ENCODE data around the gene MAP4.

Gene MAP4

GRCh38 chr3:47872916-47873315, 143.3 kb downstream of the MAP4 start:
- Histone ChIP-seq H3K27ac (no peak overlapping the region), H3K4me3 (no peak overlapping the region)
- TF ChIP-seq, protein P1, sequence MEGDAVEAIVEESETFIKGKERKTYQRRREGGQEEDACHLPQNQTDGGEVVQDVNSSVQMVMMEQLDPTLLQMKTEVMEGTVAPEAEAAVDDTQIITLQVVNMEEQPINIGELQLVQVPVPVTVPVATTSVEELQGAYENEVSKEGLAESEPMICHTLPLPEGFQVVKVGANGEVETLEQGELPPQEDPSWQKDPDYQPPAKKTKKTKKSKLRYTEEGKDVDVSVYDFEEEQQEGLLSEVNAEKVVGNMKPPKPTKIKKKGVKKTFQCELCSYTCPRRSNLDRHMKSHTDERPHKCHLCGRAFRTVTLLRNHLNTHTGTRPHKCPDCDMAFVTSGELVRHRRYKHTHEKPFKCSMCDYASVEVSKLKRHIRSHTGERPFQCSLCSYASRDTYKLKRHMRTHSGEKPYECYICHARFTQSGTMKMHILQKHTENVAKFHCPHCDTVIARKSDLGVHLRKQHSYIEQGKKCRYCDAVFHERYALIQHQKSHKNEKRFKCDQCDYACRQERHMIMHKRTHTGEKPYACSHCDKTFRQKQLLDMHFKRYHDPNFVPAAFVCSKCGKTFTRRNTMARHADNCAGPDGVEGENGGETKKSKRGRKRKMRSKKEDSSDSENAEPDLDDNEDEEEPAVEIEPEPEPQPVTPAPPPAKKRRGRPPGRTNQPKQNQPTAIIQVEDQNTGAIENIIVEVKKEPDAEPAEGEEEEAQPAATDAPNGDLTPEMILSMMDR (IDR thresholded peaks at IDR 0.05) = no peak

GRCh38 chr3:47871389-47871788, 144.8 kb downstream of the MAP4 start:
- TF ChIP-seq, protein P1 (IDR thresholded peaks at IDR 0.05) = no peak
- DNase-seq (ENCODE audit: low spot score) = no peak
- H3K4me3 ChIP-seq = no peak overlapping the region
- no peak overlapping the region for H3K27ac ChIP-seq

More at GRCh38 chr3:47872916-47873315, 143.3 kb downstream of the MAP4 start:
- no peak for DNase-seq (ENCODE audit: low spot score)

DNA sequence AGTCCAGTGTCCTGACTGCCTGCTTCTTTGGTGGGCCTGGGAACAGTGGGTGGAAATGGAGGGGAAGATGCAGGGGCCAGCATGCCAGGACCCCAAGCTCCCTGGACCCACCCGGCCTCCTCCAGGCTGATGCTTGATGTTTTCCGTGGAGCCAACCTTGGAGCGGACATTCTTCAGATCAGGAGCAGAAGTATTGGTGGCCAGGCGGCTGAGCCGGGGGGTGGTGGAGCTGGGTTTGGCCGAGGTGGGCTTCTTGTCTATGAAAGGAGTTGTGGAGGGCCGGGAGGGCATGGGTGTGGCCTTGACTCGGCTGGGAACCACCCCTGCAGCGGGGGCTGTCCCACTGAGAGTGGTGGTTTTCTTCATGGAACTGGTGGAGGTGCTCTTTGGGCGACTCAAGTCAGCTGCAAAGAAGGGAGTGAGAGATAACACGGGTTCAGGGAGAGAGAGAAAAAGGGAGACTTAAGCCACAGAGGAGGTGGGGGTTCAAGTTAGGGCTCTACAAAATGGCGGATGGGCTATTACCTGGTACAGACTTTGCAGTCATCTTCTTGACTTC, 145.4 kb downstream of the MAP4 start:
- Histone ChIP-seq H3K4me3 (no peak overlapping the region), H3K27ac (no peak overlapping the region)
- TF ChIP-seq, protein P1 (IDR thresholded peaks at IDR 0.05) = no peak
- DNase-seq (ENCODE audit: low spot score) = no peak

GRCh38 chr3:47870156-47870555, 146.1 kb downstream of the MAP4 start:
- H3K4me3 ChIP-seq = no peak overlapping the region
- TF ChIP-seq, protein P1 (IDR thresholded peaks at IDR 0.05) = no peak
- no peak for DNase-seq (ENCODE audit: low spot score)
- H3K27ac ChIP-seq = no peak overlapping the region

- TF ChIP-seq, protein P1 (IDR thresholded peaks at IDR 0.05) = no peak
- Histone ChIP-seq H3K27ac (no peak overlapping the region), H3K4me3 (no peak overlapping the region)
- DNase-seq (ENCODE audit: low spot score) = peak; percentile 63
Measured at GRCh38 chr3:47868306-47868705, 147.9 kb downstream of the MAP4 start.

DNA sequence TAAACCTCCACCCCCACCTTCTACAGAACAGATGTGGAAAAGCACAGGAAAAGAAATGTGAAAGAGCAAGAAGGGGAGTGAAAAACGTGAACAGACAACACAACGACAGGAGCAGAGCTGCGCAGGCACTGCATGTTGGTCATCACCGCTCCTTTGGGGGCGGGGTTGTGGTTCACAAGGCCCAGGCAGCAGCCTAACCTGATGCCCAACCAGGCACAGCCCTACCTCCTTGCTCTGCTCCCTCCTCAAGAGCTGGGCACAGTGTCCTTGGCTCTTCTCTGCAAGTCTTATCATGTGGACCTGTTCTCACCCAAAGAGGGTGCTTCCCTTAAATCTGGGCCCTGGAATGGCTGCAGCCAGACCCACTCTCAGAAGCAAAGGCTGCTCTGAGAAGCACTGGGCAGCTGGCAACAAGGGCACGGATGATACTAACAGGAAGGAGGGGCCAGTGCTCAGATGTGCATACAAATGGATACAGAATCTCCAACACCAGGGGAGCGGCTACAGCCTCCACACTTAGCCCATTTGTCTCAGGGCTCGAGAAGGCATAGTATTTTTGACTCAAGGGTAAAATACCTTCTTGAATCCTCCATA, 148.7 kb downstream of the MAP4 start:
- Histone ChIP-seq H3K27ac (no peak overlapping the region), H3K4me3 (no peak overlapping the region)
- TF ChIP-seq, protein P1 (IDR thresholded peaks at IDR 0.05) = no peak
- DNase-seq (ENCODE audit: low spot score) = peak; percentile 35

DNA sequence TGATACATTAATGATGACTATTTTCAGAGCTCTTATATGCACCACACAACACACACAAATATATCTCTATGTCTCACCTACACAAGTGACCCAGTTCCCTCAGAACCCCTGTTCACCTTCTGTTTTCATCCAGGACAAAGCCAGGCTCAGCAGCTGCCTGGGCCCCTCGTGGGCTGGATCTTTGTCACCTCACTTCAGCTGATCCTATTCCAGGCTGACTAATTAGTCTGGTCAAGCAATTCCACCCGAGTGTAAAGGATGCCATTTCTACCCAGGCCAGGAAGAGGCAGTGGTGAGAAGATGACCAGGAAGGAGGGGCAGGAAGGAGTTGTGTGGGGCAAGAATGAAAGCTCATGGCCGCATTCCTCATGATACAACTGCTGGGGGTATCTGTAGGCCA, 151.0 kb downstream of the MAP4 start:
- no peak overlapping the region for H3K4me3 ChIP-seq
- peak overlapping the region in 1 of 2 donors; percentile 5 for H3K27ac ChIP-seq
- peak; percentile 36 for DNase-seq (ENCODE audit: low spot score)
- TF ChIP-seq, protein P1 (IDR thresholded peaks at IDR 0.05) = no peak
